Hepatocyte (in vitro differentiated cells): ENCODE results near the gene CALML6. TPM values are rescaled to one million over a fixed set of nuclear protein-coding genes. Genes with fewer than 3 reads are reported as not detected.

Experiments
- DNase-seq: peaks from one replicate; pipeline ENCODE4 v3.0.0-alpha.2; 2016; ENCODE audit warnings: low spot score
- H2AFZ ChIP-seq: fragments of 200-600 bp; sonication (generic); 2 replicates; pipeline ENCODE4 v1.6.0; 2016; ENCODE audit warnings: antibody characterized with exemption, mild to moderate bottlenecking
- H3K27ac ChIP-seq: fragments of 200-600 bp; sonication (generic); 2 replicates; pipeline ENCODE4 v1.5.1; 2016; ENCODE audit warnings: mild to moderate bottlenecking
- H3K27me3 ChIP-seq: fragments of 200-600 bp; sonication (generic); 2 replicates; pipeline ENCODE4 v1.6.1; 2016
- H3K36me3 ChIP-seq: fragments of 200-600 bp; sonication (generic); replicated peaks from 2 replicates; pipeline ENCODE4 v1.5.1; 2016; ENCODE audit warnings: low read depth; ENCODE audit not compliant: insufficient read depth
- H3K4me1 ChIP-seq: fragments of 200-600 bp; sonication (generic); 2 replicates; pipeline ENCODE4 v1.5.1; 2016; ENCODE audit warnings: mild to moderate bottlenecking, moderate library complexity; ENCODE audit not compliant: insufficient read depth
- H3K4me2 ChIP-seq: fragments of 200-600 bp; sonication (generic); 2 replicates; pipeline ENCODE4 v1.6.0; 2016
- H3K4me3 ChIP-seq: fragments of 200-600 bp; sonication (generic); 2 replicates; pipeline ENCODE4 v1.5.1; 2016; ENCODE audit warnings: mild to moderate bottlenecking
- H3K79me2 ChIP-seq: fragments of 200-600 bp; sonication (generic); 2 replicates; pipeline ENCODE4 v1.6.0; 2017; ENCODE audit warnings: mild to moderate bottlenecking
- H3K9me2 ChIP-seq: fragments of 200-600 bp; sonication (generic); replicated peaks from 2 replicates; pipeline ENCODE4 v1.6.0; 2017; ENCODE audit warnings: mild to moderate bottlenecking; ENCODE audit not compliant: insufficient read depth
- H3K9me3 ChIP-seq: fragments of 200-600 bp; sonication (generic); 2 replicates; pipeline ENCODE4 v1.5.1; 2016; ENCODE audit warnings: low read depth, mild to moderate bottlenecking
- H4K20me1 ChIP-seq: fragments of 200-600 bp; sonication (generic); 2 replicates; pipeline ENCODE4 v1.6.0; 2016; ENCODE audit warnings: mild to moderate bottlenecking; ENCODE audit not compliant: insufficient read depth, poor library complexity, severe bottlenecking
- CTCF ChIP-seq: fragments of 200-600 bp; sonication (generic); IDR thresholded peaks from 2 replicates; pipeline ENCODE4 v1.5.1; 2016; ENCODE audit warnings: antibody characterized with exemption, mild to moderate bottlenecking; ENCODE audit not compliant: poor library complexity
- EZH2 ChIP-seq: fragments of 200-600 bp; sonication (generic); IDR thresholded peaks from 2 replicates; pipeline ENCODE4 v1.6.1; 2016; ENCODE audit warnings: antibody characterized with exemption, mild to moderate bottlenecking, borderline replicate concordance
- EZH2phosphoT487 ChIP-seq: fragments of 200-600 bp; sonication (generic); IDR thresholded peaks from one replicate; pipeline ENCODE4 v1.6.1; 2018; ENCODE audit warnings: antibody characterized with exemption, mild to moderate bottlenecking, low read depth, moderate library complexity; ENCODE audit not compliant: unreplicated experiment, severe bottlenecking
- WGBS: methylation state at CpG from one replicate; pipeline ENCODE4 v1.1.6; 2016; ENCODE audit warnings: low lambda C conversion rate; ENCODE audit errors: missing lambda C conversion rate; 5-methylcytosine and 5-hydroxymethylcytosine counted together
- polyA plus RNA-seq: library from polyadenylated mRNA; unstranded; fragments of >200 nt; fragmentation: Nextera tagmentation; extraction: Ambion mirVana; gene quantifications from 2 replicates; pipeline ENCODE4 v1.2.1, GENCODE V29; 2016
- total RNA-seq: library from RNA; depleted of rRNA; stranded (reverse); fragments of >200 nt; gene quantifications from 2 replicates; pipeline ENCODE4 v1.2.3, GENCODE V29; 2014

Gene CALML6
- total and polyA plus RNA-seq, 2 experiments from 2014 or later = 0.33 to 0.53 TPM

GRCh38 chr1:1875932-1876331, 39.1 kb upstream of the CALML6 start:
- no peak overlapping the region for H3K4me3 ChIP-seq
- H3K36me3 ChIP-seq = no peaks in the 10 kb centered on the region
- 100% methylated on average over 1 of the region's 1 CpG for WGBS
- no peak overlapping the region for H3K27ac ChIP-seq
- no peak for TF ChIP-seq EZH2phosphoT487
- TF ChIP-seq EZH2 = no peak
- no peak for TF ChIP-seq CTCF
- no peak overlapping the region for H3K4me2 ChIP-seq
- no peaks in the 10 kb centered on the region for H3K9me3 ChIP-seq
- H4K20me1 ChIP-seq = peaks cover 100% of the 10 kb centered on the region
- no peak for DNase-seq
- H3K9me2 ChIP-seq = no peaks in the 10 kb centered on the region
- no peak overlapping the region for H2AFZ ChIP-seq
- H3K4me1 ChIP-seq = peaks cover 6% of the 10 kb centered on the region
- no peaks in the 10 kb centered on the region for H3K27me3 ChIP-seq
- peaks cover 100% of the 10 kb centered on the region for H3K79me2 ChIP-seq

GRCh38 chr1:1876335-1876930, 38.6 kb upstream of the CALML6 start:
- no peaks in the 10 kb centered on the region for H3K9me2 ChIP-seq
- H3K4me2 ChIP-seq = no peak overlapping the region
- peaks cover 11% of the 10 kb centered on the region for H3K4me1 ChIP-seq
- no peak overlapping the region for H3K27ac ChIP-seq
- no peak overlapping the region for H3K4me3 ChIP-seq
- no peak for TF ChIP-seq CTCF
- no peak for TF ChIP-seq EZH2phosphoT487
- no peak for TF ChIP-seq EZH2
- H3K79me2 ChIP-seq = peaks cover 100% of the 10 kb centered on the region
- H3K9me3 ChIP-seq = no peaks in the 10 kb centered on the region
- peaks cover 100% of the 10 kb centered on the region for H4K20me1 ChIP-seq
- H3K27me3 ChIP-seq = no peaks in the 10 kb centered on the region
- 91% methylated on average over 11 of the region's 11 CpGs for WGBS
- H2AFZ ChIP-seq = no peak overlapping the region
- no peaks in the 10 kb centered on the region for H3K36me3 ChIP-seq
- no peak for DNase-seq

GRCh38 chr1:1877865-1878436, 37.1 kb upstream of the CALML6 start:
- no peaks in the 10 kb centered on the region for H3K9me2 ChIP-seq
- no peak for DNase-seq
- H3K4me1 ChIP-seq = peaks cover 21% of the 10 kb centered on the region
- H3K36me3 ChIP-seq = no peaks in the 10 kb centered on the region
- H3K4me3 ChIP-seq = no peak overlapping the region
- 79% methylated on average over 5 of the region's 5 CpGs for WGBS
- peaks cover 100% of the 10 kb centered on the region for H4K20me1 ChIP-seq
- no peaks in the 10 kb centered on the region for H3K27me3 ChIP-seq
- no peak overlapping the region for H2AFZ ChIP-seq
- H3K79me2 ChIP-seq = peaks cover 100% of the 10 kb centered on the region
- TF ChIP-seq EZH2 = no peak
- no peak for TF ChIP-seq CTCF
- TF ChIP-seq EZH2phosphoT487 = no peak
- H3K27ac ChIP-seq = no peak overlapping the region
- no peak overlapping the region for H3K4me2 ChIP-seq
- no peaks in the 10 kb centered on the region for H3K9me3 ChIP-seq
